HG02852 (cell line): ENCODE data around the gene PHTF2.
"Not testable (repeated sequence)": the region's sequence is repeated elsewhere in the genome, so short reads cannot be mapped to it uniquely, and the experiment has no call there.

Experiments used
- ATAC-seq: cut with Tn5 transposase; IDR thresholded peaks from one replicate; pipeline ENCODE4 v1.9.1; 2021; ENCODE audit warnings: mild to moderate bottlenecking, moderate library complexity; ENCODE audit not compliant: unreplicated experiment

The PHTF2 gene

DNA sequence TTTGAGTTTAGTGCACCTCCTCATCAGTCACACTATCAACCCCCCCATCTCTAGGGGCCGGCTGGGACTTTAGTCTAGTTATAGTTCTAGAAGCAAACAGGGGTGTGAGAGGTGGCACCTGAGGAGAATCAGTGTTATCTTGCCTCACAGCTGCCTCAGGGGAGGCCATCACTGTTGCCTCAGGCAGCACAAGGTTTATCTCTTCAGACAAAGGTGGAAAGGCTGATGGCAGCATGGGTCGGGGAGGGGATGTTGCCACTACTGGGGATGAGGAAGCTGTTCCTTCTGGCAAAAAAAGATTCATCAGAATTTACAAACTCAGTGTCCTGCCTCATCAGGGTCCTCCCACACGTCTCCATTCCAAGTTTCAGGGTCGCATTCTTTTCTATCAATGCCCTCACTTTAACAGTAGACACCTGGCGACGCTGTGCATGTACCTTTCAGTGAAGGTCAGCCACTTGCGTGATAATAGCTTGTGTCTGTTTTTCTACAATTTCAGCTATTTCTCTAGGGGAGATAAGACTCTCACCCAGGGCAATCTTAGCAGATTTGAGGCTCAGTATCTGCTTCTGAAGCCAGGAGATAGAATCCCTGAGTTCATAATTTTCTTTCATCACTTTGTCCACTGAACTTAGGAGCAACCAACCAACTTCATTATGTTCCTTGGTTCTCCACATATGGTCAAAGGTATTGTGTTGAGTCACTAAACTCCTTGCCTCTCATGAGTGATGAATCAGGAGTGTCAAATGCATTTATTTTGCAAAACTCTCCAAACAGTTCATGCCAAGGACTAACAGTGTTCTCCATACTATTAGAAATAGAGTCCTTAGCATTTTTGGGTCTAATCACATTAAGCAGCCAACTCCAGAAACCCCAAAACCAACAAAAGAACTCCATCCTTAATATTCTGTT lies 75.1 kb downstream of the PHTF2 start:
- ATAC-seq = not testable (repeated sequence)

DNA sequence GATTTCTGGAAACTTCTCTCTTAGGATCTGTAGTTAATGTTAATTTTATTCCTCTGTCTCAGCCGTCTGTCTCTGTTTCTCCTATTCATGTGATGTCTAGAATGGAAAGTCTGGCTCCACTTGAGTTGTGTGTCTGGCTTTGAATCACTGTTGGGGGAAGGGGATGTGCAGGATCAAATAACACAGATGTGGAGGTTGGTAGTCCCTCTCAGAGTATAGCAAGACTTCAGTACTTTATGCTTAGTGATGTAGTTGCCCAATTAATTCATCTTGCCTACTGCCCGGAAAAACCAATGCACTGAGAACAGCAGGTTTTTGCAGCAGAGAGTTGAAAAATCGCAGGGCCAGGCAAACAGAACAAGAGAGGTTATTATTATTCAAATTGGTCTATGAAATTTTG lies 79.2 kb downstream of the PHTF2 start:
- no peak for ATAC-seq

DNA sequence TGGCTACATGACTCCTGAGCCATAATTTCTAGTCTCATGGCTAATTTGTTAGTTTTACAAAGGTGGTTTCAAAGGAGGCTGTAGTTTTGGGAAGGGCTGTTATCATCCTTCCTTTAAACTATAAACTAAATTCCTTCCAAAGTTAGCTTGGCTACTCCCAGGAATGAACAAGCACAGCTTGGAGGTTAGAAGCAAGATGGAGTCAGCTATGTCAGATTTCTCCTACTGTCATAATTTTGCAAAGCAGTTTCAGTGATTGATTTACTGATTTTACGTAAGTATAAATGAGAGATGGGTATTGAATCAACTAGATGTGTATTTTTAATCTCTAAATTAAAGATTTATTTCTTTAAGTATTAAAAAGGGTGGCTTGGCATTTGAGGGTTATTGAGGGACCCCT lies 79.9 kb downstream of the PHTF2 start:
- no peak for ATAC-seq

DNA sequence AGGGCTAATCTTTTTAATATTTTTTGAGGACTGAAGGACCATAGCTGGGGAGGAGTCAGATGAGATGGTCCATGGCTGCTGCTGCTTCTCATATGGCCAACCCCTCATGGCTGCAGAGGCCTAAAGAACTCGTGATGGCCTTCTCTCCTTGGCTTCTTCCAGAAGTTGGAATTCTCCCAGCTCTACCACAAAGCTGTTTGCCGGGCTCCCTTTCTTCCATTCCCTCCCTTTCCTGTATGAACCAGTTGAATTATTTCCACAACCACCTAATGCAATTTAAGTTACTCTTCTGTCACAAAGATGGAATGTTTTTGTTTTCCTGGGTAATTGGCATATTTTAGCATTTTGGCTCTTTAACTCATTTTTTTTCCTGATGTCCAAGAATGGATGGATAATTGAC lies 80.7 kb downstream of the PHTF2 start:
- no peak for ATAC-seq

DNA sequence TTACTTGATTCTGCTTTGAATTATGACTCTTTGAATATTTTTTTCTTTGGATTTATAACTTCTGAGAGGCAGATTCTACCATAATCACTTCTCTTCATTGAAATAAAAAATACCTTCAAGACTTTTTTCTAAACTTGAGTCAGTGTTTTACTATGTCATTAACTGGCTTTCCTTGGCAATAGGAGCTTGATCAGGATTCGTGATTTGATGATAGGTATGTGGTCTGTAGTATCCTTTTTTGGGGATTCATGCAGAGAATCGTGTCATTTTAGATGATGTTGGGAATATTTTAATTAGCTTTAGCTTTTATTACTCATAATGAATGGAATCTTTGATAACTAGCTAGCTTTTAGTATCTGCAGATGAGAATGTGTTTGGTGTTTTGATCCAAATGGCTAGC lies 83.3 kb downstream of the PHTF2 start:
- ATAC-seq = no peak

DNA sequence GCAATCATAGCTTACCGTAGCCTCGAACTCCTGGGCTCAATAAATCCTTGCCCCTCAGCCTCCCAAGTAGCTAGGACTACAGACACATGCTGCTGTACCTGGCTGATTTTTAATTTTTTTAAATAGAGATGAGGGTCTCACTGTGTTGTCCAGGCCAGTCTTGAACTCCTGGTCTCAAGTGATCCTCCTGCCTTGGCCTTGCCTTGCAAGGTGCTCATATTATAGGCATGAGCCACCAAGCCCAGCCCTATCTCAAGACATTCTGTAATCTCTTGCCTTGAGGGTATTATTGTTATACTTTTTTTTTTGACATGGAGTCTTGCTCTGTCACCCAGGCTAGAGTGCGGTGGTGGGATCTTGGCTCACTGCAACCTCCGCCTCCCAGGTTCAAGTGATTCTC lies 86.6 kb downstream of the PHTF2 start:
- no peak for ATAC-seq

DNA sequence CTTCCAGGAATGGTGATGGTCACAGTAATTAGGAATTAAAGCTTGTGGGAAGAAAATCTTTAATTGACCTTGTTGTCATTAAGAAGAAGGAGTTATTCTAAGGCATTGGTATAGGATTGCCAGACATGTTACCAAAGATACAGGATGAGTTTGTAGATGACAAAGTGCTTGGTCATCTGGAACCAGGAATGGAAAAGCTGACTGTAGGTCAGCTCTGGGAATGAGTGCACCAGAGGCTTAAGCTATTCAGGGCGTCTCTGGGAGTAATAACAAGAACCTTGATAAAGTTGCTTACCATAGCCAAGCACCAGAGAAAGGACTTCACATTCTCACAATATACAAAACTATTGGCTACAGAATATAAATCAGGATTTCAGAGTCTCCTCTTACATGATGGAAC lies 89.0 kb downstream of the PHTF2 start:
- peak; percentile 65 for ATAC-seq

DNA sequence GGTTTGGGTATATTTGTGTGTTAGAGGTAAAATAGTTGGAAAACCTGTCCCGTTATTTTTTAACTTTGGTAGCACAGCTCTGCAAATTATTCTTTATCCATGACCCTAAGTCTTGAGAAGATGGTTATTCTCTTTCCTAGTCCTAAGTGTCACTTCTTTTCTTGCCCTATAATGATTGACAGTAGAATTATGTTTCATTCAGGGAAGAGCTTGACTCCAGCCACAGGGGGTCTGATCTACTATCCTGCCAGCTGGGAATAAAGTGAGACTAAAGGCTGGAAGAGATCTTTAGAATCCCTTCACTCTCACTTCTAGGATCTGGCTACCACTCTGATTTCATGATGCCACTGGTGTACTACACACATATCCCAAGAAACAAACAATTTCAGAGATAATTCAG lies 90.4 kb downstream of the PHTF2 start:
- no peak for ATAC-seq

DNA sequence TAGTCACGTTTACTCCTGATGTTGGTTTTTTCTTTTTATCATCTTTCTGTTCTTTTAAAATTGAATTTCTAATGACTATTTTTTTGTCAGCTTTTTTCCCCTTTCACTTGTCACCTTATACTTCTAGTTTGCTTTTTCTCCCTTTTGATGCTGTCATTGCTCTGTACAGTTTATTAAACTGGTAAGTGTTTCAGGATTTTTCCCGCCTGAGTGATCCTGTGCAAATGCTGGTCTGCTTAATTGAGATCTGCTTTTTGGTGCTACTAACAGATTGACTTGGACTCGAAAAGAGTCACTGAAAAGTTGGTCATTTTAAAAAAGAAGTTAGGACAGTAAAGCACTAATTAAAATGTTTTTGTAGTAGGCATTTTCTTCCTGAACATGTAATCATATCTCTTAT lies 95.2 kb downstream of the PHTF2 start:
- no peak for ATAC-seq

DNA sequence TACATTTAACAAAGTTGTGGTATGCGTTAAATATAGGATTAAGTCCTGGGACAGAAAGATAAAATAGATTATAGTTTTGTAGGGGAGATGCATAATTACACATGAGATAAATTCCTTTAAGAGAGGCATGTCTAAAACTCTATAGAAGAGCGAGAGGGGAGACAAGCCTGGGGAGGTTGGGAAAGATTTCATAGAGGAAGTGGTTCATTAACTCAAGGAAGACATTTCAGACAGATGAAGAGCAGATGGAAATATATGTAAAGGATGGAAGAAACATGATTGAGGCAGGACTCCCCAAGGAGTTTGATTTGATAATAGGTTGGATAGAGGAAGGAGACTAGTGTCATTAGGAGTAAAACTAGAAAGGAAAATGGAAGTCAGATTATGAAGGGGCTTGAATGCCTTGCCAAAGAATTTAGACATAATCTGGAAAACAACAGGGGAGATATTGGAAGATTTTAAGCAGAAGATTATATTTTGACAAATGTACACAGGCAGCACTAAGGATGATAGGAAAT lies 96.1 kb downstream of the PHTF2 start:
- ATAC-seq = no peak

DNA sequence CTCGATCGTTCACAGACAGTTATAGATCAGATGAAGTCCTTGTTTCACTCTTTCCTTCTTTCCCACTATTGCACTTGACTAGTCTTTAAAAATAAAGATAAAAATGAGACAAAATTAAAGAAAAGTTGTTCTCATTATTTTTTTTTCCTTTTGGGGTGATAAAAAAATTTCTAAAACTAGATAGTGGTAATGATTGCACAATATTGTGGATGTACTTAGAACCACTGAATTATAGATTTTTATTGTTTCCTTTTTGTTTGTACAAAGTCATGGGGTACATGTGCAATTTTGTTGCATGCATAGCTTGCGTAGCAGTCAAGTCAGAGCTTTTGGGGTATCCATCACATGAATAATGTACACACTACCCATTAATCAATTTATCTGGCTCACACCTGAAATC lies 97.3 kb downstream of the PHTF2 start:
- no peak for ATAC-seq

DNA sequence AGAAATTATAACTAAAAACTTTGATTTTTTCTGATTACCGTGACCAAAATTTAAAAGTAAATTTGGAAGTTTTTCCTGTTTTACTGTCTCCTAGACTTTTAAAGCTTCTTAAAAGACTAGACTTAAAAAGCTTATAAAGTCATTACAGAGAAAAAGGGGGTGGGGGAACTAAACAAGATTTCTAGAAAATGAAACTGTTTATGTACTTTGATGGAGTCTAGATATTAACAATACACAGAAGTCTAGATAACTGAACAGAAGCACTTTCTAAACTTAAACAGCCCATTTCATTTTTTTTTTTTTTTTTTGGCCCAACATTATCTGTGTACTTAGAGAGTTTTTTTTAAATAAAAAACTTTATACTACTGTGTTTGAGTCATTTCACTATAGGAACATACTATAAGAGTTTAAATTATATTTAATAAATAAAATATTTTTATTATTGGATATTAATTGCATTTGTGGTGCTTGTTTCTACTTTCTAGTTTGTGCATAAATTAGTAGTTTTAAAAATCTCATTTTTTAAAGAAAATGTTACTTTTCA lies 98.5 kb downstream of the PHTF2 start:
- no peak for ATAC-seq

DNA sequence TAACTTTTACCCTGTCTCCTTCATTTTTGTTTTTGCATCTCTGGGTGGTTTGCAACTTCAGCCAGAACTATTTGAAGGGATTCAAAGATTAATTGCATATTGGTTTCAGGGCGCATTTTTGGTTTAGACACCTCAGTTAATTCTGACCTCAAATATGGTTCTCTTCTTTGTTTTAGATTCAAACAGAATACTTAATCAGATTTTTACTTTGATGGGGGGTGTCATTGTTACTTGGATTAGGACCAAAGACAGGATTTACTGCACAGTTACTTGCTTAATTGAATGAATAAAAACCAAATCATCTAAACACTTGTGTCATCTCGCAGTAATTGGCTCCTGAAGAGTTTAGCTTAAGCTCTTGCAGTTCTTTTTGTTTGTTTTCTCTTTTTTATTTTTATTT lies 100.9 kb downstream of the PHTF2 start:
- ATAC-seq = no peak

DNA sequence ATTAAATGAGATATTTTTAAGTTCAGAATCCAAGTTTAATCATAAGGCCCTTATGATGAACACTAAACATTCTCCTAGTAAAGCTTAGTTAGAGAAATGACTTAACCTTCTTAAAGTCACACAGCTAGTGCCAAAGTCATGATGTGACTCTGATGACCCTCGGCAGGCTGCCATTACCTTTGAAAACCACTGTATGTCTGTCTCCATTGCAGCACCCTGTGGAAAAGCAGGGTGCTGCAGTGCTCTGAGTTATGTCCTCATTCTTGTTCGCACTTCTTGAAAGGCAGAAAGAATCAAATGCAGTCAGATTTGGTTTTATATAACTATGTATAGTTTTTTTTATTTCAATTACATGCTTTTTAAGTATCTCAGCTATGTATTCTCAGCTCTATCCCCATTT lies 105.0 kb downstream of the PHTF2 start:
- ATAC-seq = no peak

DNA sequence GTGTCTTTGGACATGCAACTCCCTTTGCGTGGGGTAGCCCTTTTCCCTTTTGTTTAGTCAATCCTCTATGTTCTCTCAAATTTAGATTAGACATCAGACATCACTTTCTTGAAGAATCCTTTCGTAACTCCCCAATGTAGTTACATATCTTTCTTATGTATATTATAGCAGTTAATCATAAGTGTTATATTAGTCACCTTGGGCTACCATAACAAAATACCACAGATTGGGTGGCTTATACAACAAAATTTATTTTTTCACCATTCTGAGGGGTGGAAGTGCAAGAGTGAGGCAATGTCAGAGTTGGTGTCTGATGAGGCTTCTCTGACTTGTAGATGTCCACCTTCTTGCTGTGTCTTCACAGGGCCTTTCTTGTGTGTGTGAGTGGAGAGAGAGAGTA lies 105.7 kb downstream of the PHTF2 start:
- no peak for ATAC-seq

DNA sequence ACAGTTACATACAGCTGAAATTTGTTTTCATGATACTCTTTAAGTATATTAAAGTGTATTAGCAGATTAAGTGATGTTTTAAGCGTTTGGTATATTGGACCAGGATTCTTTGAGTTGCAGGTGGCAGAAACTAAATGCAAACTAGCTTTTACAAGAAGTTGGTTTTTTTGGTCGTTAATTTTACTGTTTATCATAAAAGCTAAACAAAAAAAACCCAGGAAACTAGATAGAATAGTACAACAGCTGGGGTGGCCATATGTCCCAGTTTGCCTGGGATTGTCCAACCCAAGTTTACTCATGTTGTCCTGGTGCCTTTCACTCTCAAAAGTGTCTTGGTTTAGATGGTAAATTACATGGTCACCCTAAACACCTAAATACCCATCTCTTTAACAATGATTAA lies 108.7 kb downstream of the PHTF2 start:
- no peak for ATAC-seq

DNA sequence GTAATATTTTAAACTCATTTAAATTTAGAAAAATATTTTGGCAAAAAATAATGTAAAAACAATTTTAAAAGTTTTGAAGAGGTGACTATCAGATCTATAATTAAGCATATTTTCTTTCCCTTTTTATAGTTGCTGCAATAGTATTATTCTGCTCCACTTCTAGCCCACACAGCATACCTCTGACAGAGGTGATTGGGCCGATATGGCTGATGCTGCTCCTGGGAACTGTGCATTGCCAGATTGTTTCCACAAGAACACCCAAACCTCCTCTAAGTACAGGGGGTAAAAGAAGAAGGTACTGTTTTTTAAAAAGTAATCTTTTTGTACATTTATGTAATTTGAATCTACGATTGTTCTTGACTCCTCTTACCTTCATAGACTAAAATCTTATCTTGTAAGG lies 110.1 kb downstream of the PHTF2 start:
- no peak for ATAC-seq

DNA sequence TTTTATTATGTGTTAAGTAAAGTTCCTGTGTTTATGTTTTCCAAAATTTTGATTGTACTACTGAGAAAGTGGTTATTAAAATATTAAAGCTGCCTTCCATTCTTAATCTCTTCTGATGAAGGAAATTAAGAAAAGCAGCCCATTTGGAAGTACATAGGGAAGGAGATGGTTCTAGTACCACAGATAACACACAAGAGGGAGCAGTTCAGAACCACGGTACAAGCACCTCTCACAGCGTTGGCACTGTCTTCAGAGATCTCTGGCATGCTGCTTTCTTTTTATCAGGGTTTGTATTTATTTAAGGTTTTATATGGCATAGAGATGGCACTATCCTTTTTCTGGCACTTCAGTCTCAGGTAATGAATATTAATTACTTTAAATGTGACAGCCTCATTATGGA lies 111.6 kb downstream of the PHTF2 start:
- ATAC-seq = no peak

DNA sequence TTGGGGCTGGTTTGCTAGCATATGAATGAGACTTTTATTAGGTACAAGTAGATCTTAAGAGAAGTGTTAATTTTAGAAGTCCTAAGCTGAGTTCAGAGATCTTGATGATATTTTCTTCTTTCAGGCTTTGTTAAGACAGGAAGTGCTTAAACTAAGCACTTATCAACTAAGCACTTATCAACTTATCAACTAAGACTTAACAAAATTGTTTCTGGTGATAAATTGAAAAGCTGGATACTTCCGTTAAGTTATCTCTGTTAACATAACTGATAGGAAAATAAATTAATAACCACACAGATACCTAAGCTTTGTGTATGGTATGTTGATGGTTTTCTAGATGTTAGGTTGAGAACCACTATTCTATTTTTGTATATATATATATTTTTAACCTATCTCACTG lies 113.7 kb downstream of the PHTF2 start:
- no peak for ATAC-seq

DNA sequence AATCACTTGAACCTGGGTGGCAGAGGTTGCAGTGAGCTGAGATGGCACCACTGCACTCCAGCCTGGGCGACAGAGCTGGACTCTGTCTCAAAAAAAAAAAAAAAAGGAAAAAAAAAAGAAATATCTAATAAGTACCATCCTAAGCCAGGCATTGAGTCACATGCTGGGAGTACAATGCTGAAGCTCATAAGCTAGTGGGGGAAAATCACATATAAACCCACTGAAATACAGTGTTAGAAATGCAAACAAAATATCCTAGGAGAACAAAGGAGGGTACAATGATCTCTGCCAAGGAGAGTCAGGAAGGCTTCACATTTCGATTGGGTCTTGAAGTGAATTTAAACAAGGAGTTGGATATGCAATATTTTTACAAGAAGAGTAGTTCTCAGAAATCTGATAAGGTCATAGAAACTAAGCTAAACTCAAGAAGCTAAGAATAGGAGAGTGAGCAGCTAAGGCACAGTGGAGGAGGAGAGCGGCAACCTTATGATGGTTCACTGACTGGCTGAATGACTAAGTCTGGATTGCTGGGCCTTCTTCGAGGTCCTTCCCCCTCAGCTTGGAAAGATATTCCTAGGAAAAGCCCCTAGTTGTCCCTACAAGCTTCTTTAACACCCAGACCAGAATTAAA lies 115.5 kb downstream of the PHTF2 start:
- no peak for ATAC-seq

DNA sequence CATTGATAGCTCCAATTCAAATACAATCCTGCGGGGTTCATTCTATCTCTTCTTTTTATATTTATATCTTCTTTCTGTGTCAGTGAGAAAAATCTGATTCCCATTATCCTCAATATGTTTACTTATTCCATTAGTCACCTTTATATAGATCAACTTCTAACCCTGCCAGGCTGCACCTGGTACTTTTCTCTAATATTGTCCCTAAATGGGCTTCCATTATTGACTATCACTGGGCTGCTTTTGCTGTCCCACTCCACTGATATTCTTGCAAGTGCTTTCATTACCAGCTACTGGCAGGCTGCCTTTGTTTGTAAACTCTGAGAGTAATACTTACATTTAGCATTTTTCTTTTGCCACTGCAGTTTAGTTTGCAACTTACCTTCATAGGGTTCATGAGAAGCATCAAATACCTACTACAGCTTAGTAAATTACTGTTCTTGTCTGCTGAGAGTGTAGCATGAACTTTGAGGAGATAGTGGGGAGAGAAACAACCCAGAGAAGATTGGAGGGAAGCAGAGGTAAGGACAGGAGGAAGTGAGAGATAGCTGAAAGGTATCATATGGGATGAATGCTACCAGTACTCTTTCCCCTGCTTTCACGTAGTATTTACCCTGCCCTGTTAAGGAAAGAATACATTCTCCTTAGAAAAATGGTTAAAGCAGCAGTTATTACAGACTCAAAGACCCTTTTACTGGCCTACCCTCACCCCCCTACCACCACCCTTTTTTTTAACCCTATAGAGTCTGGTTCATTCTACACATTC lies 119.1 kb downstream of the PHTF2 start:
- no peak for ATAC-seq
